HFF-Myc (cell line): ENCODE results near the gene CADM3.

Source experiments
- DNase-seq: peaks from one replicate; pipeline ENCODE4 v3.0.0-alpha.2; 2011; ENCODE audit warnings: low read depth; ENCODE audit errors: extremely low read depth
- H3K4me3 ChIP-seq: replicated peaks from 2 replicates; pipeline ENCODE4 v1.5.1; 2011; ENCODE audit warnings: low read depth, mild to moderate bottlenecking, control low read depth, low read length
- TF ChIP-seq, protein P1 (sequence below): IDR thresholded peaks from 2 replicates; pipeline ENCODE4 v1.5.1; 2012; ENCODE audit warnings: mild to moderate bottlenecking, low read depth, low read length, control low read depth; ENCODE audit errors: missing control alignments

The CADM3 gene

DNA sequence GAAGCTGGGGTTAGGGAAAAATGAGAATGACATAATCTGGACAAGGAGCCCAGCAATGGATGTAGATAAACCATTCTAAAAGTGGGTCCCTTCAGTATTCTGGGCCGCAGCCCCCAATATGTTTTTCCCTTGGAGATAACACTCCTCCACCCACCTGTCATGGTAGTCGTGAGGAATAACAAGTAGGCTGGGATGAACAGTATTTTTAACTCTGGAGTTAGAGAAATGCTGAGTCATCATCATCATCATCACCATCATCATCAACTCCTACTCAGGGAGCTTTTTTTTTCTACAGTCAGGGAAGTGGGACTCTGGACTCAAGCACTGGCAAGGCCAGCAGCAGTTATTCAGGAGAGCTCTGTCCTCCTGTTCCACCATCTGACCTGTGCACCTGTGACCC is 12.8 kb downstream of the CADM3 start:
- no peak overlapping the region for H3K4me3 ChIP-seq
- DNase-seq = no peak
- TF ChIP-seq, protein P1, sequence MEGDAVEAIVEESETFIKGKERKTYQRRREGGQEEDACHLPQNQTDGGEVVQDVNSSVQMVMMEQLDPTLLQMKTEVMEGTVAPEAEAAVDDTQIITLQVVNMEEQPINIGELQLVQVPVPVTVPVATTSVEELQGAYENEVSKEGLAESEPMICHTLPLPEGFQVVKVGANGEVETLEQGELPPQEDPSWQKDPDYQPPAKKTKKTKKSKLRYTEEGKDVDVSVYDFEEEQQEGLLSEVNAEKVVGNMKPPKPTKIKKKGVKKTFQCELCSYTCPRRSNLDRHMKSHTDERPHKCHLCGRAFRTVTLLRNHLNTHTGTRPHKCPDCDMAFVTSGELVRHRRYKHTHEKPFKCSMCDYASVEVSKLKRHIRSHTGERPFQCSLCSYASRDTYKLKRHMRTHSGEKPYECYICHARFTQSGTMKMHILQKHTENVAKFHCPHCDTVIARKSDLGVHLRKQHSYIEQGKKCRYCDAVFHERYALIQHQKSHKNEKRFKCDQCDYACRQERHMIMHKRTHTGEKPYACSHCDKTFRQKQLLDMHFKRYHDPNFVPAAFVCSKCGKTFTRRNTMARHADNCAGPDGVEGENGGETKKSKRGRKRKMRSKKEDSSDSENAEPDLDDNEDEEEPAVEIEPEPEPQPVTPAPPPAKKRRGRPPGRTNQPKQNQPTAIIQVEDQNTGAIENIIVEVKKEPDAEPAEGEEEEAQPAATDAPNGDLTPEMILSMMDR = no peak

DNA sequence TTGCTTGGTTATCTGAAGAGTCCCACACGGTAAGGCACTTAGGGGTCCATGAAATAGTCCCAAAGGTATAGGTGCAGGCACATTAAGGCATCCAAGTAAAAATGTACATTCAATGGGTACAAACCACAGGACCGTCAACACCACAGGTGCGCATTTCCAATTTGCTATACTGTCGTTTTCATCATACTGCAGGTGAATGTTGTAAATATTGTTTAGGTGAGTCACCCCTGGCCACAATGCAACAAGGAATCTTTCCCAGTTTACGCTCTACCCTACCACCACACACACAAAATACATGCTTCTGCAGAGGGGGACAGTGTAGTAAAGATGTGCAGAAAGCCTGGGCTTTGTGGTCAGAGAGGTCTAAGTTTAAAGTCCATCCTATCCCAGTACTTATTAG is 13.7 kb downstream of the CADM3 start:
- no peak for DNase-seq
- no peak overlapping the region for H3K4me3 ChIP-seq
- TF ChIP-seq, protein P1 = no peak

DNA sequence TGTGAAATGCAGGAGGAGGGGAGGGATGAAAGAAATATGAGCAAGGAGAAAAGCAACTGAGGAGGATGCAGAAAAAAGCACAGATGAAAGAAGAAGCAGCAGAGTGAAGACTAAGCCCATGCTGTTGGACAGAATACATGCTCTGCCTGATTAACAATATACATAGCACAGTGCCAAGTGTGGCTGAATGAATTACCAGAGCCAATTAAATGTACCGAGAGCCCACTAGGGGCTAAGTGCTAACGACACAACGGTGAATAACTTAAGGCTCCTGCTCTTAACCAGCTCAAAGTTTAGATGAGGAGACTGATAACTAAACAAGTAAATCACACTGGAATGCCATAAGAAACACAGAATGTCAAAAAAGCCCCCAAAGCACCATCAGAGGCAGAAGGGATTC is 15.6 kb downstream of the CADM3 start:
- H3K4me3 ChIP-seq = no peak overlapping the region
- no peak for DNase-seq
- TF ChIP-seq, protein P1 = no peak

- TF ChIP-seq, protein P1 = no peak
- no peak for DNase-seq
- H3K4me3 ChIP-seq = no peak overlapping the region
These were observed 16.4 kb downstream of the CADM3 start for GRCh38 chr1:159187647-159188374.

GRCh38 chr1:159188375-159188788 is 17.0 kb downstream of the CADM3 start:
- TF ChIP-seq, protein P1 = no peak
- no peak for DNase-seq
- no peak overlapping the region for H3K4me3 ChIP-seq

GRCh38 chr1:159190441-159190840 is 19.0 kb downstream of the CADM3 start:
- H3K4me3 ChIP-seq = no peak overlapping the region
- TF ChIP-seq, protein P1 = no peak
- DNase-seq = no peak

GRCh38 chr1:159196543-159196942 is 25.1 kb downstream of the CADM3 start:
- H3K4me3 ChIP-seq = no peak overlapping the region
- TF ChIP-seq, protein P1 = no peak
- no peak for DNase-seq
